Neutrophil (primary cell): ENCODE measurements around the gene PARD3.

ENCODE experiments used
- H3K27ac ChIP-seq: fragments of 200-600 bp; sonication (generic); 2 replicates; pipeline ENCODE4 v1.5.1; 2016; ENCODE audit warnings: mild to moderate bottlenecking, moderate library complexity
- H3K27me3 ChIP-seq: fragments of 200-600 bp; sonication (generic); 2 replicates; pipeline ENCODE4 v1.6.0; 2016; ENCODE audit warnings: mild to moderate bottlenecking
- H3K36me3 ChIP-seq: fragments of 200-600 bp; sonication (generic); 2 replicates; pipeline ENCODE4 v1.5.1; 2017
- H3K4me1 ChIP-seq, 2 experiments: fragments of 200-600 bp in 1 of 2; sonication (generic) in 1 of 2; 1 replicate in 1 of 2; 2 replicates in 1 of 2; pipeline versions ENCODE4 v1.5.1 to v1.6.1; 2013 to 2016; ENCODE audit warnings: low read depth in 1 of 2, low read length in 1 of 2, mild to moderate bottlenecking in 1 of 2, moderate library complexity in 1 of 2; ENCODE audit not compliant: control insufficient read depth in 1 of 2, insufficient read depth in 1 of 2
- H3K4me3 ChIP-seq, 2 experiments: fragments of 200-600 bp in 1 of 2; sonication (generic) in 1 of 2; 1 replicate in 1 of 2; 2 replicates in 1 of 2; pipeline ENCODE4 v1.5.1; 2013 to 2016; ENCODE audit warnings: low read depth in 1 of 2, low read length in 1 of 2, mild to moderate bottlenecking in 1 of 2, moderate library complexity in 1 of 2
- H3K9me3 ChIP-seq: fragments of 200-600 bp; sonication (generic); 2 replicates; pipeline ENCODE4 v1.5.1; 2016
- TF ChIP-seq, protein P1 (sequence below): fragments of 200-600 bp; sonication (generic); IDR thresholded peaks from 2 replicates; pipeline ENCODE4 v1.5.1; 2016; ENCODE audit warnings: antibody characterized with exemption

PARD3 gene

DNA sequence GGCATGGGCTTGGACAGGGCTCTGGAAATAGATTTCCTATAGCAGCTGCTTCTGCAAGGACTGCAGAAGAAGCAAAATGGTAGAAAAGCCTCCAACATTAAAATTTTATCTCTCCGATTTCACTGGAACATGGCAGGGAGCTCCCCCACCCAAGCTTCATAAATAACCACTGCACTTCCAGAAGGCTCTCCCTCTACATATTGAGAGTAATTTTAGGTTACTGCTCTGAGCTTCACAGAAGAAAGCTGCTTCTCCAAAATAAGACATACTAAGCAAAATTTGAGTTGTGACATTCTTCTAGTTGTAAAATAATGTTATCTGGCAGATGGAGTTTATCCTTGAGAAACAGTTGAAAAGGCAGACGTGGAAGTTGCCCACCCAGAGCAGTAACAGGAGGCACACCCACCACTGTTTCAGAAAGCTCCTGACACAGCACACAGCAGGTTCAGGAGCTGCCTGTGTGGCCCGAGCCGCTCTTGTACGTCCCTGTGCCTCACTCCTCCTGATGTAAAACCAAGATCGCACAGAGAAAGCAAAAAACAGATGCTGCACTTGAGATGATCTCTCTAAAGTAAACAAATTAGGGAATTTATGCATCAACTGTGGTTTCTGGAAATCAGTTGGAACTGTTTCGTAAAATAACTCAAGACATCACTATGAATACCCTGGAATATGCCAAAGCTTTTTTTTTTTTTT lies 621.0 kb downstream of the PARD3 start:
- H3K4me1 ChIP-seq, result no peaks in the 10 kb centered on the region
- no peaks in the 10 kb centered on the region for H3K9me3 ChIP-seq
- no peak overlapping the region for H3K4me3 ChIP-seq
- H3K27me3 ChIP-seq, result no peaks in the 10 kb centered on the region
- TF ChIP-seq, protein P1, sequence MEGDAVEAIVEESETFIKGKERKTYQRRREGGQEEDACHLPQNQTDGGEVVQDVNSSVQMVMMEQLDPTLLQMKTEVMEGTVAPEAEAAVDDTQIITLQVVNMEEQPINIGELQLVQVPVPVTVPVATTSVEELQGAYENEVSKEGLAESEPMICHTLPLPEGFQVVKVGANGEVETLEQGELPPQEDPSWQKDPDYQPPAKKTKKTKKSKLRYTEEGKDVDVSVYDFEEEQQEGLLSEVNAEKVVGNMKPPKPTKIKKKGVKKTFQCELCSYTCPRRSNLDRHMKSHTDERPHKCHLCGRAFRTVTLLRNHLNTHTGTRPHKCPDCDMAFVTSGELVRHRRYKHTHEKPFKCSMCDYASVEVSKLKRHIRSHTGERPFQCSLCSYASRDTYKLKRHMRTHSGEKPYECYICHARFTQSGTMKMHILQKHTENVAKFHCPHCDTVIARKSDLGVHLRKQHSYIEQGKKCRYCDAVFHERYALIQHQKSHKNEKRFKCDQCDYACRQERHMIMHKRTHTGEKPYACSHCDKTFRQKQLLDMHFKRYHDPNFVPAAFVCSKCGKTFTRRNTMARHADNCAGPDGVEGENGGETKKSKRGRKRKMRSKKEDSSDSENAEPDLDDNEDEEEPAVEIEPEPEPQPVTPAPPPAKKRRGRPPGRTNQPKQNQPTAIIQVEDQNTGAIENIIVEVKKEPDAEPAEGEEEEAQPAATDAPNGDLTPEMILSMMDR, result no peak
- no peaks in the 10 kb centered on the region for H3K36me3 ChIP-seq
- no peak overlapping the region for H3K27ac ChIP-seq

GRCh38 chr10:34192646-34193045 lies 622.5 kb downstream of the PARD3 start:
- H3K27ac ChIP-seq, result no peak overlapping the region
- no peaks in the 10 kb centered on the region for H3K36me3 ChIP-seq
- H3K4me1 ChIP-seq, result no peaks in the 10 kb centered on the region
- TF ChIP-seq, protein P1, result no peak
- H3K4me3 ChIP-seq, result no peak overlapping the region
- H3K9me3 ChIP-seq, result no peaks in the 10 kb centered on the region
- H3K27me3 ChIP-seq, result no peaks in the 10 kb centered on the region

GRCh38 chr10:34191406-34191805 lies 623.7 kb downstream of the PARD3 start:
- no peaks in the 10 kb centered on the region for H3K9me3 ChIP-seq
- H3K4me3 ChIP-seq, result no peak overlapping the region
- H3K27ac ChIP-seq, result no peak overlapping the region
- TF ChIP-seq, protein P1, result no peak
- H3K27me3 ChIP-seq, result no peaks in the 10 kb centered on the region
- no peaks in the 10 kb centered on the region for H3K4me1 ChIP-seq
- H3K36me3 ChIP-seq, result no peaks in the 10 kb centered on the region

DNA sequence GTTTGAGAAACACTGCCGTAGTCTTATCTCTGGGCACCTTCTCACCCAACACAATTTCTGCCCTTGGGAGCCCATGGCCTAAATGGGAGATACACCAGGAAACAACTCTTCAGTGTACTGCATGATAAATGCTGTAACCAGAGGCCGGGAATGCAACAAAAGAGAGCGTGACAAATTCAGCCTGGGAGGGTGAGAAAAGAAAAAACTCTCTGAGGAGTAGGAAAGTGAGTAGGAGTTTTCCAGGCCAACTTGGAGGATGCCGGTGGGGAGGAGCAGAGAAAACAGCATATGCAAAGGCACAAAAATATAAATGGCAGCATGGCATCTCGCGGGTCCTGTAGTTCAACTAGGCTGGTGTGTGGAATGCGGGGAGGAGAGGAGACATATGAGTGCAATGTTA lies 624.5 kb downstream of the PARD3 start:
- H3K36me3 ChIP-seq, result no peaks in the 10 kb centered on the region
- no peaks in the 10 kb centered on the region for H3K27me3 ChIP-seq
- no peak overlapping the region for H3K27ac ChIP-seq
- TF ChIP-seq, protein P1, result no peak
- H3K9me3 ChIP-seq, result no peaks in the 10 kb centered on the region
- H3K4me1 ChIP-seq, result no peaks in the 10 kb centered on the region
- no peak overlapping the region for H3K4me3 ChIP-seq

GRCh38 chr10:34189830-34190229 lies 625.3 kb downstream of the PARD3 start:
- Histone ChIP-seq H3K9me3 (no peaks in the 10 kb centered on the region), H3K27ac (no peak overlapping the region), H3K4me1 (no peaks in the 10 kb centered on the region), H3K36me3 (no peaks in the 10 kb centered on the region), H3K4me3 (no peak overlapping the region), H3K27me3 (no peaks in the 10 kb centered on the region)
- TF ChIP-seq, protein P1, result no peak
